A673 (cell line): ENCODE measurements around the gene NDUFS3. TPM values are rescaled to one million over a fixed set of nuclear protein-coding genes. Genes with fewer than 3 reads are reported as not detected.
A peak's percentile ranks its signal among the peaks of the same experiment; 100 is the strongest.
"Not testable (repeated sequence)": the region's sequence is repeated elsewhere in the genome, so short reads cannot be mapped to it uniquely, and the experiment has no call there.

Experiments
- BruUV-seq: library from RNA; stranded (reverse); fragments of 400-500 nt; replicated peaks from 2 replicates; lab custom pipeline; 2021; lab: Mats Ljungman, UMichigan
- CTCF ChIA-PET: fragments of 300-600 bp; sonication (Branson Sonifier 250); formaldehyde crosslinking; loops from one replicate; lab custom pipeline; 2022; ENCODE audit warnings: antibody characterized with exemption; lab: Charles Lee
- POLR2A ChIA-PET: fragments of 300-600 bp; sonication (Branson Sonifier 250); formaldehyde crosslinking; loops from one replicate; lab custom pipeline; 2022; ENCODE audit warnings: antibody characterized with exemption; ENCODE audit not compliant: low non-redundant PET; lab: Charles Lee
- DNase-seq: peaks from one replicate; pipeline ENCODE4 v3.0.0-alpha.2; 2015; ENCODE audit warnings: low spot score
- H3K27ac ChIP-seq: fragments of 200-600 bp; sonication (generic); 2 replicates; pipeline ENCODE4 v1.5.1; 2016; ENCODE audit warnings: mixed run types, low read depth, mild to moderate bottlenecking, mixed read lengths, antibody characterized with exemption, low read length; ENCODE audit not compliant: poor library complexity, severe bottlenecking
- H3K27me3 ChIP-seq: fragments of 200-600 bp; sonication (generic); replicated peaks from 2 replicates; pipeline ENCODE4 v1.6.1; 2017; ENCODE audit warnings: mixed run types, low read depth, mild to moderate bottlenecking, mixed read lengths, antibody characterized with exemption, low read length; ENCODE audit not compliant: insufficient read depth, poor library complexity
- H3K36me3 ChIP-seq: fragments of 200-600 bp; sonication (generic); 2 replicates; pipeline ENCODE4 v1.6.1; 2016; ENCODE audit warnings: mixed run types, mild to moderate bottlenecking, mixed read lengths, antibody characterized with exemption, low read length; ENCODE audit not compliant: insufficient read depth, poor library complexity, severe bottlenecking
- H3K4me1 ChIP-seq: fragments of 200-600 bp; sonication (generic); 2 replicates; pipeline ENCODE4 v1.6.1; 2017; ENCODE audit warnings: mixed run types, mild to moderate bottlenecking, mixed read lengths, antibody characterized with exemption, low read length; ENCODE audit not compliant: insufficient read depth, poor library complexity, severe bottlenecking
- H3K4me3 ChIP-seq: fragments of 200-600 bp; sonication (generic); 2 replicates; pipeline ENCODE4 v1.5.1; 2016; ENCODE audit warnings: low read depth, mixed run types, mild to moderate bottlenecking, mixed read lengths, low read length; ENCODE audit not compliant: poor library complexity, severe bottlenecking
- H3K9me3 ChIP-seq: fragments of 200-600 bp; sonication (generic); 2 replicates; pipeline ENCODE4 v1.6.1; 2016; ENCODE audit warnings: mixed run types, low read depth, mild to moderate bottlenecking, mixed read lengths, antibody characterized with exemption, low read length; ENCODE audit not compliant: poor library complexity, severe bottlenecking
- CTCF ChIP-seq: fragments of 300-800, 200-600 bp; sonication (generic); conservative IDR thresholded peaks from 2 replicates; pipeline ENCODE4 v1.5.1; 2017; ENCODE audit warnings: low read depth, mild to moderate bottlenecking, antibody characterized with exemption, low read length, moderate library complexity, mixed read lengths
- EZH2 ChIP-seq: fragments of 200-600 bp; sonication (generic); IDR thresholded peaks from 2 replicates; pipeline ENCODE4 v1.6.1; 2017; ENCODE audit warnings: borderline replicate concordance, low read depth, mild to moderate bottlenecking, mixed read lengths, antibody characterized with exemption, low read length; ENCODE audit not compliant: poor library complexity, severe bottlenecking
- intact Hi-C: fragments of 100-400 bp; cut with micrococcal nuclease; formaldehyde crosslinking; loops from one replicate; pipeline ENCODE4 v1.10.0; 2022; ENCODE audit not compliant: unreplicated experiment
- total RNA-seq: library from RNA; stranded (reverse); gene quantifications from 2 replicates; pipeline ENCODE4 v1.2.3, GENCODE V29; 2021

NDUFS3 gene
- total RNA-seq, 1 experiment from 2014 or later: 444 TPM

GRCh38 chr11:47539681-47540039 is 39.2 kb upstream of the NDUFS3 start:
- TF ChIP-seq CTCF (0 out of 2 replicates have a peak, but pooled peaks have one; percentile 18), EZH2 (no peak)
- DNase-seq: no peak
- Histone ChIP-seq H3K4me3 (no peak overlapping the region), H3K9me3 (no peaks in the 10 kb centered on the region), H3K27ac (peak overlapping the region; percentile 0), H3K36me3 (no peaks in the 10 kb centered on the region), H3K27me3 (no peaks in the 10 kb centered on the region), H3K4me1 (peaks cover 58% of the 10 kb centered on the region)
- intact Hi-C loops: no loop called here
- ChIA-PET POLR2A (interaction anchor here (0.5 kb wide), 1 partner anchor 1877 kb away, joined by 4 read pairs; no protein-coding TSS in a partner anchor), CTCF (interaction anchor here (0.8 kb wide), 1 partner anchor 12 kb away, joined by 4 read pairs; no protein-coding TSS in a partner anchor)
- BruUV-seq: no TSS peak

GRCh38 chr11:47541070-47541469 is 37.8 kb upstream of the NDUFS3 start:
- Histone ChIP-seq H3K9me3 (no peaks in the 10 kb centered on the region), H3K27me3 (no peaks in the 10 kb centered on the region), H3K4me1 (peaks cover 52% of the 10 kb centered on the region), H3K27ac (peak overlapping the region; percentile 0), H3K36me3 (no peaks in the 10 kb centered on the region), H3K4me3 (no peak overlapping the region)
- POLR2A ChIA-PET: no interaction called here
- intact Hi-C loops: no loop called here
- no peak for TF ChIP-seq EZH2
- no peak for TF ChIP-seq CTCF
- DNase-seq: no peak
- CTCF ChIA-PET: no interaction called here
- BruUV-seq: no TSS peak

GRCh38 chr11:47545298-47545697 is 33.6 kb upstream of the NDUFS3 start:
- H3K27ac ChIP-seq: no peak overlapping the region
- BruUV-seq: no TSS peak
- TF ChIP-seq CTCF: no peak
- TF ChIP-seq EZH2: no peak
- peaks cover 11% of the 10 kb centered on the region for H3K36me3 ChIP-seq
- no peaks in the 10 kb centered on the region for H3K27me3 ChIP-seq
- no peak overlapping the region for H3K4me3 ChIP-seq
- CTCF ChIA-PET: no interaction called here
- intact Hi-C loops: no loop called here
- peaks cover 22% of the 10 kb centered on the region for H3K4me1 ChIP-seq
- POLR2A ChIA-PET: interaction anchor here (0.6 kb wide), 1 partner anchor 14 kb away, joined by 4 read pairs; no protein-coding TSS in a partner anchor
- no peak for DNase-seq
- H3K9me3 ChIP-seq: no peaks in the 10 kb centered on the region

- DNase-seq, H3K9me3 ChIP-seq, H3K4me3 ChIP-seq, intact Hi-C loops, H3K27me3 ChIP-seq, BruUV-seq, POLR2A ChIA-PET, H3K27ac ChIP-seq: not testable (repeated sequence)
- Histone ChIP-seq H3K36me3 (peaks cover 21% of the 10 kb centered on the region), H3K4me1 (peaks cover 21% of the 10 kb centered on the region)
- CTCF ChIA-PET: interaction anchor here (0.7 kb wide), 1 partner anchor 13 kb away, joined by 10 read pairs; no protein-coding TSS in a partner anchor
Observed at GRCh38 chr11:47546274-47546673, 32.6 kb upstream of the NDUFS3 start.
